IMR-90 (cell line): ENCODE data around the gene GRID2IP. TPM values are rescaled to one million over a fixed set of nuclear protein-coding genes. Genes with fewer than 3 reads are reported as not detected.

Source experiments
- ATAC-seq: fragments of 200-7000 bp; cut with Tn5 transposase; 2 replicates; pipeline ENCODE4 v1.9.1; 2020; ENCODE audit warnings: low read depth, mild to moderate bottlenecking, moderate library complexity
- BruUV-seq: library from RNA; stranded (reverse); fragments of 400-500 nt; replicated peaks from 2 replicates; lab custom pipeline; 2021; lab: Mats Ljungman, UMichigan
- CTCF ChIA-PET: fragments of 300-600 bp; formaldehyde crosslinking; extraction: SDS; loops from one replicate; lab custom pipeline; 2021; ENCODE audit warnings: antibody characterized with exemption; lab: Yijun Ruan, JAX
- POLR2A ChIA-PET: fragments of 300-600 bp; sonication (Branson Sonifier 250); formaldehyde crosslinking; loops from one replicate; lab custom pipeline; 2022; ENCODE audit warnings: antibody characterized with exemption; ENCODE audit not compliant: unreplicated experiment; lab: Charles Lee
- DNase-seq: peaks from one replicate; pipeline ENCODE4 v3.0.0; 2013
- H2AFZ ChIP-seq: replicated peaks from 2 replicates; pipeline ENCODE3; 2013; ENCODE audit warnings: low read length, mild to moderate bottlenecking; ENCODE audit not compliant: poor library complexity
- H2AK5ac ChIP-seq: 2 replicates; pipeline ENCODE4 v1.6.1; 2013; ENCODE audit warnings: low read depth, low read length, inconsistent platforms
- H2AK9ac ChIP-seq: replicated peaks from 2 replicates; pipeline ENCODE3; 2013; ENCODE audit warnings: mild to moderate bottlenecking, low read depth, low read length, moderate library complexity; ENCODE audit not compliant: poor library complexity
- H2BK120ac ChIP-seq: 2 replicates; pipeline ENCODE4 v1.6.1; 2013; ENCODE audit warnings: low read depth, low read length, inconsistent platforms
- H2BK15ac ChIP-seq: 3 replicates; pipeline ENCODE4 v1.6.1; 2013; ENCODE audit warnings: low read depth, low read length, inconsistent platforms
- H2BK20ac ChIP-seq: 2 replicates; pipeline ENCODE4 v1.6.1; 2013; ENCODE audit warnings: low read depth, mild to moderate bottlenecking, inconsistent platforms, low read length, moderate library complexity
- H2BK5ac ChIP-seq: 2 replicates; pipeline ENCODE4 v1.6.1; 2013; ENCODE audit warnings: mild to moderate bottlenecking, low read depth, low read length, inconsistent platforms; ENCODE audit not compliant: poor library complexity, severe bottlenecking
- H3K14ac ChIP-seq: replicated peaks from 2 replicates; pipeline ENCODE4 v1.6.1; 2013; ENCODE audit warnings: low read depth, low read length, inconsistent platforms
- H3K18ac ChIP-seq: 2 replicates; pipeline ENCODE4 v1.6.1; 2013; ENCODE audit warnings: low read depth, low read length, control low read depth
- H3K23ac ChIP-seq: 2 replicates; pipeline ENCODE4 v1.6.1; 2013; ENCODE audit warnings: low read depth, low read length, inconsistent platforms
- H3K27ac ChIP-seq: 2 replicates; pipeline ENCODE4 v1.5.1; 2013; ENCODE audit warnings: mild to moderate bottlenecking, control low read depth, low read length; ENCODE audit not compliant: insufficient read depth
- H3K27me3 ChIP-seq: 2 replicates; pipeline ENCODE4 v1.6.1; 2013; ENCODE audit warnings: low read length; ENCODE audit not compliant: control insufficient read depth, insufficient read depth
- H3K36me3 ChIP-seq: 2 replicates; pipeline ENCODE4 v1.6.1; 2013; ENCODE audit warnings: low read length, mixed read lengths; ENCODE audit not compliant: control insufficient read depth, insufficient read depth
- H3K4ac ChIP-seq: 2 replicates; pipeline ENCODE4 v1.6.1; 2013; ENCODE audit warnings: low read depth, low read length, inconsistent platforms
- H3K4me1 ChIP-seq: 2 replicates; pipeline ENCODE4 v1.6.1; 2013; ENCODE audit warnings: low read length, mixed read lengths; ENCODE audit not compliant: control insufficient read depth, insufficient read depth
- H3K4me2 ChIP-seq: 2 replicates; pipeline ENCODE4 v1.6.1; 2013; ENCODE audit warnings: low read depth, mild to moderate bottlenecking, control low read depth, low read length, moderate library complexity
- H3K4me3 ChIP-seq: 2 replicates; pipeline ENCODE4 v1.5.1; 2013; ENCODE audit warnings: low read depth, mild to moderate bottlenecking, control low read depth, low read length, moderate library complexity; ENCODE audit not compliant: insufficient read depth
- H3K56ac ChIP-seq: 2 replicates; pipeline ENCODE4 v1.6.1; 2013; ENCODE audit warnings: low read length, inconsistent platforms; ENCODE audit not compliant: insufficient read depth; ENCODE audit errors: extremely low read depth
- H3K79me1 ChIP-seq, 2 experiments: 2 replicates each; pipeline ENCODE4 v1.6.1; 2013; ENCODE audit warnings: low read length in 2 of 2, inconsistent platforms in 1 of 2, low read depth in 1 of 2
- H3K9ac ChIP-seq: 2 replicates; pipeline ENCODE4 v1.6.1; 2013; ENCODE audit warnings: low read depth, low read length, control low read depth
- H3K9me1 ChIP-seq: 2 replicates; pipeline ENCODE4 v1.6.1; 2013; ENCODE audit warnings: low read length, inconsistent platforms; ENCODE audit not compliant: insufficient read depth
- H3K9me3 ChIP-seq: 2 replicates; pipeline ENCODE4 v1.6.1; 2013; ENCODE audit warnings: low read length; ENCODE audit not compliant: control insufficient read depth, insufficient read depth
- H4K20me1 ChIP-seq: 2 replicates; pipeline ENCODE4 v1.6.1; 2013; ENCODE audit warnings: low read length, inconsistent platforms; ENCODE audit not compliant: insufficient read depth
- H4K5ac ChIP-seq: 2 replicates; pipeline ENCODE4 v1.6.1; 2013; ENCODE audit warnings: mild to moderate bottlenecking, low read depth, low read length, control low read depth
- H4K8ac ChIP-seq, 2 experiments: 2 replicates each; pipeline ENCODE4 v1.6.1; 2013; ENCODE audit warnings: low read depth in 2 of 2, low read length in 2 of 2, control low read depth in 1 of 2, inconsistent platforms in 1 of 2
- H4K91ac ChIP-seq: 2 replicates; pipeline ENCODE4 v1.6.1; 2013; ENCODE audit warnings: low read depth, low read length, inconsistent platforms; ENCODE audit not compliant: insufficient read depth
- BHLHE40 ChIP-seq: fragments of 150-350 bp; IDR thresholded peaks from 2 replicates; pipeline ENCODE4 v1.6.1; 2016; ENCODE audit warnings: mild to moderate bottlenecking, low read depth, low read length
- CEBPB ChIP-seq: IDR thresholded peaks from 2 replicates; pipeline ENCODE4 v1.6.1; 2012; ENCODE audit warnings: low read depth, low read length, improper control_type of control experiment
- CHD1 ChIP-seq: IDR thresholded peaks from 2 replicates; pipeline ENCODE4 v1.6.1; 2012; ENCODE audit warnings: low read depth, low read length, improper control_type of control experiment
- FOS ChIP-seq: fragments of 150-350 bp; IDR thresholded peaks from 2 replicates; pipeline ENCODE4 v1.6.1; 2016; ENCODE audit warnings: low read depth, low read length
- MAFK ChIP-seq: IDR thresholded peaks from 2 replicates; pipeline ENCODE4 v1.6.1; 2012; ENCODE audit warnings: low read depth, low read length, improper control_type of control experiment
- MAZ ChIP-seq: IDR thresholded peaks from 2 replicates; pipeline ENCODE4 v1.6.1; 2012; ENCODE audit warnings: low read depth, mild to moderate bottlenecking, low read length, improper control_type of control experiment, moderate library complexity, borderline replicate concordance
- MXI1 ChIP-seq: IDR thresholded peaks from 2 replicates; pipeline ENCODE4 v1.6.1; 2012; ENCODE audit warnings: low read depth, mild to moderate bottlenecking, low read length, moderate library complexity, borderline replicate concordance
- NFE2L2 ChIP-seq: fragments of 150-350 bp; IDR thresholded peaks from 2 replicates; pipeline ENCODE4 v1.6.1; 2016; ENCODE audit warnings: low read depth, mild to moderate bottlenecking, low read length
- POLR2A ChIP-seq: IDR thresholded peaks from 2 replicates; pipeline ENCODE4 v1.6.1; 2012; ENCODE audit warnings: mild to moderate bottlenecking, low read depth, low read length
- RCOR1 ChIP-seq: IDR thresholded peaks from 2 replicates; pipeline ENCODE4 v1.6.1; 2012; ENCODE audit warnings: mild to moderate bottlenecking, low read length, improper control_type of control experiment; ENCODE audit not compliant: insufficient replicate concordance
- RFX5 ChIP-seq: IDR thresholded peaks from 2 replicates; pipeline ENCODE4 v1.8.0; 2012; ENCODE audit warnings: low read depth, mild to moderate bottlenecking, low read length, moderate library complexity
- SMC3 ChIP-seq: fragments of 150-350 bp; IDR thresholded peaks from 2 replicates; pipeline ENCODE4 v1.6.1; 2016; ENCODE audit warnings: low read depth, mild to moderate bottlenecking, antibody characterized with exemption, low read length, moderate library complexity
- WGBS, 2 experiments: methylation state at CpG; one replicate each; pipeline versions ENCODE4 v1.1.5 to v1.1.7; 2013; ENCODE audit warnings: missing lambda C conversion rate in 2 of 2; ENCODE audit not compliant: insufficient read length in 1 of 2; ENCODE audit errors: extremely low coverage in 2 of 2; 5-methylcytosine and 5-hydroxymethylcytosine counted together
- dilution Hi-C: fragments of 300-500 bp; cut with HindIII; formaldehyde crosslinking; loops from one replicate; pipeline ENCODE4 v1.14.3; 2018; ENCODE audit warnings: low sequenced_read_pairs; ENCODE audit not compliant: unreplicated experiment
- in situ Hi-C: fragments of 300-500 bp; cut with MboI; formaldehyde crosslinking; loops from 3 replicates; pipeline ENCODE4 v1.14.3; 2019; ENCODE audit warnings: low sequenced_read_pairs, inconsistent platforms, mixed read lengths
- intact Hi-C: fragments of 100-400 bp; cut with micrococcal nuclease; formaldehyde crosslinking; loops from 2 replicates; pipeline ENCODE4 v1.10.0; 2022
- polyA plus RNA-seq, 3 experiments: library from polyadenylated mRNA; depleted of rRNA; stranded (reverse); fragments of >200 nt; gene quantifications; 2 replicates each; pipeline ENCODE4 v1.2.3, GENCODE V29; 2012; ENCODE audit warnings: low replicate concordance in 1 of 3
- total RNA-seq: library from RNA; depleted of rRNA; stranded (reverse); fragments of >200 nt; gene quantifications from 2 replicates; pipeline ENCODE4 v1.2.3, GENCODE V29; 2012
- TF ChIP-seq, protein P1 (sequence below): fragments of 150-350 bp; IDR thresholded peaks from 2 replicates; pipeline ENCODE4 v1.6.1; 2016; ENCODE audit warnings: low read depth, mild to moderate bottlenecking, low read length, moderate library complexity, borderline replicate concordance
- TF ChIP-seq, protein P2 (sequence below): conservative IDR thresholded peaks from 2 replicates; pipeline ENCODE4 v1.5.1; 2012; ENCODE audit warnings: mild to moderate bottlenecking, low read depth, low read length, improper control_type of control experiment
- TF ChIP-seq, protein P3 (sequence below): fragments of 150-350 bp; IDR thresholded peaks from 2 replicates; pipeline ENCODE4 v1.6.1; 2017; ENCODE audit warnings: mild to moderate bottlenecking, antibody characterized with exemption, low read length, low read depth

Gene GRID2IP
- total and polyA plus RNA-seq, 2 of the 4 experiments (the other 2 are of a cell fraction), result not detected

DNA sequence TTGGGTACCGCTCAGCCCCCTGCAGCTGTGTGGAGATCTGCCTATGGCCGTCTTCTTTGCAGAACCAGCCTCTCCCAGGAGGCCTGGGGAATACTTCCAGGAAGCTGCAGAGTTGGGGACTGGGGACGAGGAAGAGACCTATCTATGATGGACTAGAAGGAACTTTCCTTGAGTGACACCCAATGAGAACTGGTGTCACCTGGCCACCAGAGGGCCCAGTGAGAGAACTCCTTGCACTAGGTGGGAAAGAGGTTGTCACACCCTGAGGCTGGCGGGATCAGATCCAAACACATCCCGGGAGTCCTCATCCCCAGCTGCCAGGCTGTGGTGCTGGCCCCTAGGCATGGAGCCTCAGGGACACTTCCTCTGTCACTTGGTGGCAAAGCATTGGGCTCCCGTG, 4.9 kb upstream of the GRID2IP start:
- H3K4me1 ChIP-seq, result no peaks in the 10 kb centered on the region
- H3K9me1 ChIP-seq, result no peaks in the 10 kb centered on the region
- H4K8ac ChIP-seq, result no peak overlapping the region
- no peak overlapping the region for H2BK20ac ChIP-seq
- ATAC-seq (no peak), DNase-seq (no peak)
- intact Hi-C loops, result no loop called here
- TF ChIP-seq POLR2A (no peak), RCOR1 (no peak), MXI1 (no peak), CHD1 (no peak), MAZ (no peak), FOS (no peak), NFE2L2 (no peak), MAFK (no peak), SMC3 (no peak), BHLHE40 (no peak), CEBPB (no peak), RFX5 (no peak)
- TF ChIP-seq, protein P1, sequence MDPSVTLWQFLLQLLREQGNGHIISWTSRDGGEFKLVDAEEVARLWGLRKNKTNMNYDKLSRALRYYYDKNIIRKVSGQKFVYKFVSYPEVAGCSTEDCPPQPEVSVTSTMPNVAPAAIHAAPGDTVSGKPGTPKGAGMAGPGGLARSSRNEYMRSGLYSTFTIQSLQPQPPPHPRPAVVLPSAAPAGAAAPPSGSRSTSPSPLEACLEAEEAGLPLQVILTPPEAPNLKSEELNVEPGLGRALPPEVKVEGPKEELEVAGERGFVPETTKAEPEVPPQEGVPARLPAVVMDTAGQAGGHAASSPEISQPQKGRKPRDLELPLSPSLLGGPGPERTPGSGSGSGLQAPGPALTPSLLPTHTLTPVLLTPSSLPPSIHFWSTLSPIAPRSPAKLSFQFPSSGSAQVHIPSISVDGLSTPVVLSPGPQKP, result no peak
- TF ChIP-seq, protein P2, sequence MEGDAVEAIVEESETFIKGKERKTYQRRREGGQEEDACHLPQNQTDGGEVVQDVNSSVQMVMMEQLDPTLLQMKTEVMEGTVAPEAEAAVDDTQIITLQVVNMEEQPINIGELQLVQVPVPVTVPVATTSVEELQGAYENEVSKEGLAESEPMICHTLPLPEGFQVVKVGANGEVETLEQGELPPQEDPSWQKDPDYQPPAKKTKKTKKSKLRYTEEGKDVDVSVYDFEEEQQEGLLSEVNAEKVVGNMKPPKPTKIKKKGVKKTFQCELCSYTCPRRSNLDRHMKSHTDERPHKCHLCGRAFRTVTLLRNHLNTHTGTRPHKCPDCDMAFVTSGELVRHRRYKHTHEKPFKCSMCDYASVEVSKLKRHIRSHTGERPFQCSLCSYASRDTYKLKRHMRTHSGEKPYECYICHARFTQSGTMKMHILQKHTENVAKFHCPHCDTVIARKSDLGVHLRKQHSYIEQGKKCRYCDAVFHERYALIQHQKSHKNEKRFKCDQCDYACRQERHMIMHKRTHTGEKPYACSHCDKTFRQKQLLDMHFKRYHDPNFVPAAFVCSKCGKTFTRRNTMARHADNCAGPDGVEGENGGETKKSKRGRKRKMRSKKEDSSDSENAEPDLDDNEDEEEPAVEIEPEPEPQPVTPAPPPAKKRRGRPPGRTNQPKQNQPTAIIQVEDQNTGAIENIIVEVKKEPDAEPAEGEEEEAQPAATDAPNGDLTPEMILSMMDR, result no peak
- TF ChIP-seq, protein P3, sequence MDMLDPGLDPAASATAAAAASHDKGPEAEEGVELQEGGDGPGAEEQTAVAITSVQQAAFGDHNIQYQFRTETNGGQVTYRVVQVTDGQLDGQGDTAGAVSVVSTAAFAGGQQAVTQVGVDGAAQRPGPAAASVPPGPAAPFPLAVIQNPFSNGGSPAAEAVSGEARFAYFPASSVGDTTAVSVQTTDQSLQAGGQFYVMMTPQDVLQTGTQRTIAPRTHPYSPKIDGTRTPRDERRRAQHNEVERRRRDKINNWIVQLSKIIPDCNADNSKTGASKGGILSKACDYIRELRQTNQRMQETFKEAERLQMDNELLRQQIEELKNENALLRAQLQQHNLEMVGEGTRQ, result no peak
- no peak overlapping the region for H3K18ac ChIP-seq
- H2AK5ac ChIP-seq, result no peak overlapping the region
- no peaks in the 10 kb centered on the region for H3K79me1 ChIP-seq
- no peak overlapping the region for H2BK120ac ChIP-seq
- no peaks in the 10 kb centered on the region for H4K20me1 ChIP-seq
- H3K23ac ChIP-seq, result no peak overlapping the region
- no peak overlapping the region for H3K27ac ChIP-seq
- POLR2A ChIA-PET, result no interaction called here
- BruUV-seq, result no TSS peak
- in situ Hi-C loops, result no loop called here
- no peak overlapping the region for H3K14ac ChIP-seq
- dilution Hi-C loops, result no loop called here
- CTCF ChIA-PET, result no interaction called here
- no peak overlapping the region for H3K4me2 ChIP-seq
- no peak overlapping the region for H2BK5ac ChIP-seq
- no peak overlapping the region for H2BK15ac ChIP-seq
- no peaks in the 10 kb centered on the region for H3K36me3 ChIP-seq
- no peak overlapping the region for H3K4me3 ChIP-seq
- no peaks in the 10 kb centered on the region for H3K9me3 ChIP-seq
- H2AK9ac ChIP-seq, result no peak overlapping the region
- H4K91ac ChIP-seq, result no peak overlapping the region
- H3K56ac ChIP-seq, result no peak overlapping the region
- no peak overlapping the region for H3K4ac ChIP-seq
- H3K9ac ChIP-seq, result no peak overlapping the region
- H3K27me3 ChIP-seq, result peaks cover 6% of the 10 kb centered on the region; the same call in 1 of the 2 replicates
- H4K5ac ChIP-seq, result no peak overlapping the region
- 57% methylated on average over 3 of the region's 6 CpGs; no CpG with 5 or more reads in 1 of the 2 experiments for WGBS, 2 experiments
- no peak overlapping the region for H2AFZ ChIP-seq
